ENCODE data around the gene HSD17B1. TPM values are rescaled to one million over a fixed set of nuclear protein-coding genes. Genes with fewer than 3 reads are reported as not detected.

Gene HSD17B1
- total RNA-seq, 1 experiment from 2014 or later = 1.5 TPM

DNA sequence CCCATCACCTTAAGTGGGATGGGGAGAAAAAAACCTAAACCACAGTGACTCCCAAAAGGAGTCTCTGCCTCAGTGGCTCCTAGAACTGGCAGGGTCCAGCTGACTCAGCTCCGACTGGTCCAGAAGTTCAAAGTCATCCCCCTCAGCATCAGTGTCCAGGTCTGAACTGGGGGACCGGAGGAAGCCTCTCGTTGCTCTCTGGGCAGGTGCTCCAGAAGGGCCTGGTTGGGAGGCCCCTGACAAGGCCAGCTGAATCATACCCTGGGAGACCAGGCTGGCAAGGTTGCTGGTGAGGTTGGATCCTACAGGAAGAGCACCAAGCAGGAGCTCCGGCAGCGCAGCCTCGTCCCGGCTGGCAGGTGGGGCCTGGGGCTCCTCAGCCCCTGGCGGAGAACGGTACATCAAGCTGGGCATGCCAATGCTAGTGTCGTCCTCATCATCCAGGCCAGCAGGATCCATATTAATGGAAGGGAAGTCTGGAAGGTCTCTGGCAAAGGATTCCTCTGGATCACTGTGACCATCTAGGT is 29.1 kb downstream of the HSD17B1 start:
- Histone ChIP-seq H3K4me1 (ENCODE audit: insufficient read depth, low read length) (peaks cover 4% of the 10 kb centered on the region; the same call in 1 of the 2 replicates), H3K4me2 (ENCODE audit: low read length) (no peak overlapping the region), H3K79me2 (ENCODE audit: low read length) (peaks cover 13% of the 10 kb centered on the region), H2AFZ (ENCODE audit: low read length) (no peak overlapping the region), H3K27me3 (ENCODE audit: low read length) (no peaks in the 10 kb centered on the region), H3K9ac (ENCODE audit: low read length) (no peak overlapping the region), H3K9me3 (ENCODE audit: low read length) (no peaks in the 10 kb centered on the region), H3K27ac (ENCODE audit: low read length) (no peak overlapping the region), H4K20me1 (ENCODE audit: low read length) (no peaks in the 10 kb centered on the region), H3F3A (ENCODE audit: low read length, unreplicated experiment) (peaks cover 4% of the 10 kb centered on the region), H3K4me3 (ENCODE audit: low read length) (no peak overlapping the region), H3K36me3 (ENCODE audit: low read depth, low read length) (no peaks in the 10 kb centered on the region; the same call in none of the 2 replicates), H3K9me2 (replicated peaks; ENCODE audit: low read length) (no peaks in the 10 kb centered on the region)
- ChIA-PET CTCF (no interaction called here), POLR2A (ENCODE audit: unreplicated experiment) (no interaction called here)
- DNase-seq (no peak), ATAC-seq (no peak)
- TF ChIP-seq EZH2phosphoT487 (IDR thresholded peaks at IDR 0.05; ENCODE audit: borderline replicate concordance, low read length) (no peak), EZH2 (IDR thresholded peaks at IDR 0.05; ENCODE audit: low read length, unreplicated experiment) (no peak), CTCF (conservative IDR thresholded peaks at IDR 0.05; ENCODE audit: low read depth, low read length) (no peak)
- intact Hi-C loops (cut with micrococcal nuclease) = no loop called here
- BruUV-seq (replicated peaks) = no TSS peak

DNA sequence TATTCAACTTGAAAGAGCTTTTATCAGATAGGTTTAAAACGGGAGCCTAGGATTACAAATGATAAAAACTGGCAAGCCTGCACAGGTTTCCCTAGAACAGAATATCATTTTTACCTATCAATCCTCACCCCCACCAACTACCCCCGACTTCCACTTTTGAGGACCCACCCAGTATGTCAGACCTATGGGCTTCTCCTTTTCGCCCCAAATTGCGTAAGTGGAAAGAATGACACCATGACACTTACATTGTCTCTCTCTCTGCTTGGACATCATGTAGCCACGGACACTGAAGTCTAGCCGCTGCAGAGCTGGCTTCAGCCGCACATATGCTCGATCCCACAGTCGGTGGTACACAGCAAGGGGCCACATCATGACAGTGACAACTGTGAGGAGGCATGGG is 32.2 kb downstream of the HSD17B1 start:
- Histone ChIP-seq H3K4me3 (ENCODE audit: low read length) (no peak overlapping the region), H3K4me2 (ENCODE audit: low read length) (no peak overlapping the region), H3K9me3 (ENCODE audit: low read length) (no peaks in the 10 kb centered on the region), H3K9ac (ENCODE audit: low read length) (no peak overlapping the region), H3F3A (ENCODE audit: low read length, unreplicated experiment) (no peaks in the 10 kb centered on the region), H2AFZ (ENCODE audit: low read length) (no peak overlapping the region), H3K79me2 (ENCODE audit: low read length) (no peaks in the 10 kb centered on the region), H3K4me1 (ENCODE audit: insufficient read depth, low read length) (no peaks in the 10 kb centered on the region), H3K27me3 (ENCODE audit: low read length) (no peaks in the 10 kb centered on the region), H4K20me1 (ENCODE audit: low read length) (no peaks in the 10 kb centered on the region), H3K27ac (ENCODE audit: low read length) (no peak overlapping the region), H3K36me3 (ENCODE audit: low read depth, low read length) (no peaks in the 10 kb centered on the region; the same call in none of the 2 replicates), H3K9me2 (replicated peaks; ENCODE audit: low read length) (no peaks in the 10 kb centered on the region)
- no TSS peak for BruUV-seq (replicated peaks)
- POLR2A ChIA-PET (ENCODE audit: unreplicated experiment) = no interaction called here
- ATAC-seq (no peak), DNase-seq (no peak)
- CTCF ChIA-PET = no interaction called here
- TF ChIP-seq EZH2phosphoT487 (IDR thresholded peaks at IDR 0.05; ENCODE audit: borderline replicate concordance, low read length) (no peak), CTCF (conservative IDR thresholded peaks at IDR 0.05; ENCODE audit: low read depth, low read length) (no peak), EZH2 (IDR thresholded peaks at IDR 0.05; ENCODE audit: low read length, unreplicated experiment) (no peak)
- intact Hi-C loops (cut with micrococcal nuclease) = no loop called here

DNA sequence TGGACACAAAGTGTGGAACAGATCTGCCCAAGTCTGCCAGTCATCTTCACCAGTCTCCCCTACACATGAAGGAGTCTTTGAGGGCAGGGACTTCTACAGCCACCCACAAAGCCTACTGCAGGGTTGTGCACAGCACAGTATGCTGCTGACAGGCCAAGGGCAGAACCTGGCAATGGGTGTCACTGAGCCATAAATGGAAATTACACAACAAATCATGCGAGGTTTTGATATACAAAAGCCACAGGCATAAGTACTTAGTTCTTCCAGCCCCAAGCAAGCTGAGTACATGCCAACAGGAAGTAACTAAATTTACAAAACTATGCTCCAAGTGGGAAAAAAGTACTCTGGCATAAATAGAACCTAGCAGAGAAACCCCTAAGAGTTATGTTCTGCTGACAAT is 32.6 kb downstream of the HSD17B1 start:
- H4K20me1 ChIP-seq (ENCODE audit: low read length) = no peaks in the 10 kb centered on the region
- ATAC-seq (no peak), DNase-seq (no peak)
- TF ChIP-seq EZH2 (IDR thresholded peaks at IDR 0.05; ENCODE audit: low read length, unreplicated experiment) = no peak
- TF ChIP-seq CTCF (conservative IDR thresholded peaks at IDR 0.05; ENCODE audit: low read depth, low read length) = no peak
- no peak for TF ChIP-seq EZH2phosphoT487 (IDR thresholded peaks at IDR 0.05; ENCODE audit: borderline replicate concordance, low read length)
- intact Hi-C loops (cut with micrococcal nuclease) = no loop called here
- no peak overlapping the region for H3K9ac ChIP-seq (ENCODE audit: low read length)
- H3K9me2 ChIP-seq (replicated peaks; ENCODE audit: low read length) = no peaks in the 10 kb centered on the region
- no peak overlapping the region for H3K4me2 ChIP-seq (ENCODE audit: low read length)
- BruUV-seq (replicated peaks) = no TSS peak
- H3K27ac ChIP-seq (ENCODE audit: low read length) = no peak overlapping the region
- no peaks in the 10 kb centered on the region for H3F3A ChIP-seq (ENCODE audit: low read length, unreplicated experiment)
- H3K27me3 ChIP-seq (ENCODE audit: low read length) = no peaks in the 10 kb centered on the region
- POLR2A ChIA-PET (ENCODE audit: unreplicated experiment) = no interaction called here
- CTCF ChIA-PET = no interaction called here
- H2AFZ ChIP-seq (ENCODE audit: low read length) = no peak overlapping the region
- H3K79me2 ChIP-seq (ENCODE audit: low read length) = no peaks in the 10 kb centered on the region
- no peaks in the 10 kb centered on the region; the same call in none of the 2 replicates for H3K36me3 ChIP-seq (ENCODE audit: low read depth, low read length)
- no peak overlapping the region for H3K4me3 ChIP-seq (ENCODE audit: low read length)
- H3K9me3 ChIP-seq (ENCODE audit: low read length) = no peaks in the 10 kb centered on the region
- H3K4me1 ChIP-seq (ENCODE audit: insufficient read depth, low read length) = no peaks in the 10 kb centered on the region

All from PC-3 (cell line).